ENCODE results near the gene ISG20. TPM values are rescaled to one million over a fixed set of nuclear protein-coding genes. Genes with fewer than 3 reads are reported as not detected.
"Not testable (repeated sequence)": the region's sequence is repeated elsewhere in the genome, so short reads cannot be mapped to it uniquely, and the experiment has no call there.

ISG20 gene
- total RNA-seq, 1 donor from 2014 or later, result 16.2 TPM

DNA sequence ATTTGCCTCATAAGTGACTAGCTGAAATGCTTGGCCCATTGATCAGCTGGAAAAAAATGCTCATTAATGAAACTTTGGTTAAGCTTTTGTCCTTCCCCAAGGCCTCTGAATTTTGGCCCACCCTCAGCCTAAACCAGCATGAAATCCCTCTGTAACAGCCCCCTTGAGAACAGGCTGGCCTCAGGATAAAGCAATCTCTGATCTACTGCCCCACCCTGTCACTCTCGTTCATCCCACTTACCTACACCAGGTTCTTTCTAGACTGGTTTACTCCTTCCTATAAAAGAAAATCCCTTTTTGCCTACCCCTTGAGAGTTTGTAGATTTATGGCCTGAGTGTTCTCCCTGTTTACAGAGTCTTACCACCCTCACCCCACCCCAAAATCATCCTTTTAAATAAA lies 21.0 kb upstream of the ISG20 start:
- DNase-seq (ENCODE audit: low spot score), result no peak

DNA sequence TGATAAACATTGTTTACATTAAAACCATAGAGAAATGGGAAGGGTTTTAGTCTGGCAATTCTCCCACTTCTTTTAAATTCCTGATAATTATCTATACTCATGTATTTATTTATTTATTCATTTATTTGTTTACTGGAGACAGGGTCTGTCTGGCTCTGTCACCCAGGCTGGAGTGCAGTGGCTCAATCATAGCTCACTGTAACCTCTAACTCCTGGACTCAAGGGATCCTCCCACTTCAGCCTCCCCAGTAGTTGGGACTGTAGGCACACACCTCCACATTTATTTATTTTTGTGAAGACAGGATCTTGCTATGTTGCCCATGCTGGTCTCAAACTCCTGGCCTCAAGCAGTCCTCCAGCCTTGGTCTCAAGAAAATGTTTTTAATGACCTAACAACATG lies 20.1 kb upstream of the ISG20 start:
- no peak for DNase-seq (ENCODE audit: low spot score)

DNA sequence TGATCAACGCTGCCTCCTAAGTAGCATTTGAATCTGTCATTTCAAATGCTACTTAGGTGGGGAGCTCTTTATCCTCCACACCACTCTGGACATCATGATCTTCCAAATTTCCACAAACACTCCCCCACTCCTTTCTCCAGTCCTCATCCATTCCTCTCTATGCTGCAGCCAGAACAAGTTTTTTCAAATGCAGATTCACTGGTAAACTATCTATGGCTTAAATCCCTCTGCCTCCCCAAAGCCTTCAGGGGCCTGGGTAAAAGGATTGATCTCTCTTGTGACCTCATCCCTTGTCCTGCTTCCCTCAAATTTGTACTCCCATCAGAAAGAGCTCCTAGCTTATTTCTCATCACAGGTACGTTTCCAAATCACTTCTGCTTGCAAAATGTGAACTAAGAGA lies 19.0 kb upstream of the ISG20 start:
- DNase-seq (ENCODE audit: low spot score), result no peak

DNA sequence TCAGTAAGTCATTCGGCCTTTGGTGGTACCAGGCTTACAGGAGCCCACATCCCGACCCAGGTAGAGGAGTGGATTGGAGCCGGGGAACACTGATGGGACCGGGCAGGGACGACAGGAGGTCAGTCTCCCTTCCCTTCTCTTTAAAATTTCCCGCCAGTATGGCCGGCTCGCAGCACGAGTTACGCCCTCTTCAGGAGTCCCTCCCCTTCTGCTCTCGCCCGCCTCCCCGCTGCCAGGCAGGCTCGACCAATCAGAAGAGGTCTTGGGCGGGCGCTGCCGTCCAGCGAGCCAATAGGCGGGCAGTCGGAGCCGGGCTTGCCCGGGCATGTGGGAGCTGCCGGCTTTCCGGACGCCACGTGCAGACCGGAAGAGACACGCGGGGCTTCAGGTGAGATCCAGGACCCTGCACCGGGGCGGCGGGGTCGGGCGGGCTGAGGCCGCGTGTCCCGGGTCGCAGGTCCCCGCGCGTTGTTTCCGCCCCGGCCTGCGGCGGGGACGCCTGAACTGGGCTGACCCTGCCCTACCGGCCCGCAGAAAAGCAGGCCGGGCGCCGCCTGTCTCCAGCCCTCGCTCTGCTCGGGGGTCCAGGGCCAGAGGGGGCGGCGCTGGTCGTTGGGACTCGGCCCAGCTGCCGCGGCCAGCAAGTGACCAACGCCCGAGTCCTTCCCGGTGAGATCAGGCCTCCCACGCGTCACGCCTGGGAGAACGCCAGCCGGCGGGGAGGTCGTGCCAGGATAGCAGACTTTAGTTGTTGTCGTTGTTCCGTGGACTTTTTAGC lies 17.6 kb upstream of the ISG20 start, which contains the start of gene AEN:
TSS of gene AEN (plus strand) at position 346 of the 778 bp plus-strand sequence. CDS start 4,870 bp downstream, outside the sequence.
- DNase-seq (ENCODE audit: low spot score), result peak; percentile 98

DNA sequence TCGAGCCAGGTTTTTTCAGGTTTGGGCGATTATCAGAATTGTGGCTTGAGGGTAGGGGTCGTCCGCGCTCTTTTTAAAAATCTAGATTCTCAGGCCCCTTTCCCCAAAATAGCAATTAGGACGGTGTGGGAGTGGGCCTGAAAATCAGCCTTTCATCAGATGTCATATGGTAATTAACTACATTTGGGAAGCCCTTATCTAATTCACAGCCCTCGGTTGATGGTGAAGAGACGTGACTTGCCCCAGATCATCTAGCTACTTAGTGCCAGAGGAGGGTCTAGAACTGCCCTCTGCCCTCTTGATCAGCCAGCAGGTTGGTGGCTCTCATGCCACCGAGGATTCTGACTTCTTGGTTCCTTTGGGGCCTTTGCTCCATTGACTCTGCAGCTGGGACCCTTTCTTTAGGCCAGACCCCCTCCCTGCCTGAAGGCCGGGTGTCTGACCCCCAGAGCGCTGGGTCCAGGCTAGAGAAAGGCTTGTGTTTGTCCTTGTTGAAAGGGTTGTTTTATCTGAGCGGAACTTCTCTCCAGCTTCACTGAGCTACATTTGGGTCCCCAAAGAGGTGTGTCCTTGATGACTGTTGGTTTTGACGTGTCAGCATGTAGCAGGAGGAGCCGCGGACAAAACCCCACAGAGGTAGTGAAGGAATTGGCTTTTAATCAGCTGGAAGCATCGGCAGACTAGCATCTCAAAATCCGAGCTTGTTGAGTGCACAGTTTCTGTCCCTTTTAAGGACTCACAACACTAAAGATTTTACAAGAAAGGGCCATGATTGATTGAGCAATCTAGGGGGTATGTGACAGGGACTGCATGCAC lies 16.8 kb upstream of the ISG20 start:
- DNase-seq (ENCODE audit: low spot score), result peak; percentile 60

DNA sequence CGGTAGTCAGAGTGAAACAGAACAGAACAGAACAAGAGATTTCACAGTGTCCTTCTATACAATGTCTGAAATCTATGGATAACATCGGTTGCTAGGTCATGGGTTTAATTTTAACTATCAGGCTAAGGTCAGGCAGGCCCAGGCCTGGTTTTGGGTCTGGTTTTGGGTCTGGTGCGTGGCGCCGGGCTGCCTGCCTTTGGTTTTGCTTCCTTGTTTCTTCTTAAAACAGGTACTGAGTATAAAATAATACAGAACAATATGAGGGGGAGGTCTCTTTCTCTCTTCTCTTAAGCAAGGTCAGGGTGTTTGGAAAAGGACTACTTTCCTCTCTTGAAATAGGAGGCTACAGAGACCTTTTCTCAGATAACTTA lies 16.2 kb upstream of the ISG20 start:
- DNase-seq (ENCODE audit: low spot score), result no peak

DNA sequence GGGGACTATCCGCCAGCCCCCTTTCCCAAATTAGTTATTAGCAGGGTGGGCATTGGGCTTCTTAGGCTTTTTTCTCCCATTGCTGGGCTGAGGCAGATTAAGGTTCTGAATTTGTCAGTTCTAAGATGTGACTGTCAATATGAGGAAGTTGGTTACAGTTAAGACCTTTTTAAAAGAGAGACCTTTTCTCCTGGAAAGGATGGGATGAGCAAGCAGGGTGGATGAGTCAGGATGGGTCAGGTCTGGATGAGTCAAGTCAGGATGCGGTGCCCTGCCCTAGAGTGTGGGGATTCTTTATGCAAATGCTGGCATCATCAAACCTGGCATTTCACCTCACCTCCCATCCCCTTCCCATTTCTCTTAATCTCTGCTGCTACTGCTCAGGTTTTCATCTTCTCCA lies 15.8 kb upstream of the ISG20 start:
- peak; percentile 33 for DNase-seq (ENCODE audit: low spot score)

DNA sequence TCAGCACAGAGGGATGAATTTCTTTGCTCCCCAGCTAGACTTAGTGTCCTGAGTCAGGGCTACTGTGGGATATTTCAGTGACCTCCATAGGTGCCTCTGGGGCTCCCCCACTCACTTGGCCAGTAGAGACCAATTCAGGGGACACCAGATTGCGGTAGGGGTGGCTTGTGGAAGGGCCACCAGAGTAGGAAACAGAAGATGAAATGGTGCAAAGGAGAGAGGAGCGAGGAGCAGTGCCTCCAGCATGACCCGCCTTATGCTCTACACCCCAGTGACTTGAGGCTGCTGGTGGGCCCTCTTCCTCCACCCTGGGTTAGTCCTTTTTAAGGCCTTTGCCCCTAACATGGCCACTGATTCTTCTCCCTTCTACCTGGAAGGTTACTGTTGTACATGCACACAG lies 15.2 kb upstream of the ISG20 start:
- peak; percentile 69 for DNase-seq (ENCODE audit: low spot score)

DNA sequence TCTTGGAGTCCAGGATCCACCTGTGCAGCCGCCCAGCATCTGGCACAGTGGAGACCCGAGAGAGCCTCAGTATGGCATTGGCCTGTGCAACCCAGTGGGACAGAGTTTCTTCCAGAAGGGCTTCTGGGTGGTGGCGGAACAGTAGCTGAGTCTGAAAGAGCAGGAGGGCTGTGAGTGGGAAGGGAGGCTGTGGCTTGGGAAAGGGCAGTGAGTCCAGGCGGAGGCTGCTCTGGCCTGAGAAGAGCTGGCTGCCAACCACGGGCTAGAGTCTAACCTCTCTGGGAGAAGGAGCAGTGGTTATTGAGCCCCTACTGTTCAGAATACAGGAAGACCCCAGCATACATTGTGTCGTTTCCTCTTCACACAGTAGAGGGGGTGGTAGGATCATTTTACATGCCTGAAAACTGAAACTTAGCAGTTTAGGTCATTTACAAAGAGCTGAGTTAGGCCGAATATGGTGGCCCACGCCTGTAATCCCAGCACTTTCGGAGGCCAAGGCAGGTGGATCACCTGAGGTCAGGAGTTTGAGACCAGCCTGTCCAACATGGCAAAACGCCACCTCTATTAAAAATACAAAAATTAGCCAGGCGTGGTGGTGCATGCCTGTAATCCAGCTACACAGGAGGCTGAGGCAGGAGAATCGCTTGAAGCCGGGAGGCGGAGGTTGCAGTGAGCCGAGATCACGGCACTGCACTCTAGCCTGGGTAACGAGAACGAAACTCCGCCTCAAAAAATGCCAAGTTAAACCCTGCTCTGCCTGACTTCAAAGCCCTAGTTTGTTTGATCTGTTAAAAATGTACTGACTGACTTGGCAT lies 14.5 kb upstream of the ISG20 start:
- peak; percentile 64 for DNase-seq (ENCODE audit: low spot score)

DNA sequence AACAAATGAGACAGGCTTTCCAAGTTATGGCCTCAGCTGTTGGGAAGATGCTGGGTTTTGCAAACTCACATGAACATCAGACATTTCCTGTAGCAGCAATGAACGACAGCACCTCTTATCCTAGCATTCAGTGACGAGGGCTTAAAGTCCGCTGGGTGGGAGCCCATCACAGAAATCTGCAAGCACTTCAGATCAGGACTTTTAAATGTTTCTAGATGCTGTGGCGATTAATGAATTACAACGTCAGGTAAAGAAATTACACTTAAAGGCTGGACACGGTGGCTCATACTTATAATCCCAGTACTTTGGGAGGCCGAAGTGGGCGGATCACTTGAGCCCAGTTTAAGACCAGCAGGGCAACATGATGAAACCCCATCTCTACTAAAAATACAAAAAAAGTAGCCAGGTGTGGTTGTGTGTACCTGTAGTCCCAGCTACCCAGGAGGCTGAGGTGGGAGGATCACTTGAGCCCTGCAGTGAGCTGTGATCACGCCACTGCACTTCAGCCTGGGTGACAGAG lies 13.8 kb upstream of the ISG20 start:
- DNase-seq (ENCODE audit: low spot score), result no peak

DNA sequence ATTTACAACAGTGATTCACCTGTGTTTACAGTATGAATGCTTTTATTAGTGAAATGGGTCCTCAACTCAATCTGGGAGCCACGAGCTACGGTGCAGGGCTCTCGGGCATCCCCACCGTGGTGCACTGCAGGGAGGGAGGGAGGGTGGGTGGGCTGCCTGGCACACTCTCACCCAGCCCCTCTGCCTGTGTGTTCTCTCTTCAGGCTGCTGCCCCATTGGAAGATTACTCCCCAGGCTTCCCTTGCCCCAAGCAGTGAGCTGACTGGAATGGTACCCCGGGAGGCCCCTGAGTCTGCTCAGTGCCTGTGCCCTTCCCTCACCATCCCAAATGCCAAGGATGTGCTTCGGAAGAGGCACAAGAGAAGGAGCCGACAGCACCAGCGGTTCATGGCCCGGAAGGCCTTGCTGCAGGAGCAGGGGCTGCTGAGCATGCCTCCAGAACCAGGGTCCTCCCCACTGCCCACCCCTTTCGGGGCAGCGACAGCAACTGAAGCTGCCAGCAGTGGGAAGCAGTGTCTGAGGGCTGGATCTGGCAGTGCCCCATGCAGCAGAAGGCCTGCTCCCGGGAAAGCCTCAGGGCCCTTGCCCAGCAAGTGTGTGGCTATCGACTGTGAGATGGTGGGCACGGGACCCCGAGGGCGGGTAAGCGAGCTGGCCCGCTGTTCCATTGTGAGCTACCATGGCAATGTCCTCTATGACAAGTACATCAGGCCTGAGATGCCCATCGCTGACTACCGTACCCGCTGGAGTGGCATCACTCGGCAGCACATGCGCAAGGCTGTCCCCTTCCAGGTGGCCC lies 12.7 kb upstream of the ISG20 start:
- peak; percentile 83 for DNase-seq (ENCODE audit: low spot score)

DNA sequence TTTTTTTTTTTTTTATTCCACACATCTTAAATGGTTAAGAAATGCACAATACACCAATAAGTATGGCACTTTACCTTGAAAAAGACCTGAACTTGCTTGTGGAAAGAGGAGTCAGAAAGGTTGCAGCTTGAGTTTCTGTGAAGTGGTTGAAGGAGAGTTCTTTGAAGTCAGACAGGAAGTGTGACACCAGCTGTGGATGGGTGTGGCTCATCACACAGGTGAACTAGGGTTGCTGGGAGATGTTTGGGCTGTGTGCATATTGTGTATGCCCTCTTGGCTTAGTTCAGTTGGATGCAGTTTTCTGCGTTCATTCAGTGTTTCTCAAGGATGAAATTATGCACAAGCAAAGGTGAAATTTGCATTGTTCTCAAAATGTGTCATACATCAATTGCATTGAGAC lies 11.4 kb upstream of the ISG20 start:
- peak; percentile 45 for DNase-seq (ENCODE audit: low spot score)

DNA sequence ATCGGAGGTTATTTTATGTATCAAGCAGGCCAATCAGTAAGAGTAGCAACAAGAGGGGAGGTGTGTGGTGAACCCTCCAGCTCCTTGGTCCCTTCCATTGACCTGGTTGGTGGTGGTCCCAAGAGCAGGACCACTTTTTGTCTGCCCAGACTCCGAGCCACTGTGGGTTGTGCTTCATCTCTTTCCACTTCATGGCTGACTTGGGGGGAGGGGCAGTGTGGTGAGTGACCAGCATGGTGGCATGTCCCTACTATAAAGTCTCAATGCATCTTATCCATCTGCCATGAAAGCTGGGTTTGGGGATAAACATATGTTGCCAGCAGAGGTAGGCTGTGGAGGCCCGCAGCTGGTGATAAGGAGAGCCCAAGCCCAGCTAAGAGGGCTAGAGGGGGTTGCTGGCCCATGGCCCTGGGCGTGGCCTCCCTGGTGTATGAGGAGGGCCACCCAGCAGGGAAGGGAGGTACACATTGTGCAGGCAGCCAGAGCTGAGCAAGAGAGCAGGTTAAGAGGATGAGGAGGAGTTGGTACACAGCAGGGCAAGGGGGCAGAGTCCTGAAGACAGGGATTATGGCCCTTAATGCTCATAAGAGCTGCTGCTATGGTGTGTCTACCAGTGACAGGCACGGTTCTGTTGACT lies 10.7 kb upstream of the ISG20 start:
- DNase-seq (ENCODE audit: low spot score), result no peak

DNA sequence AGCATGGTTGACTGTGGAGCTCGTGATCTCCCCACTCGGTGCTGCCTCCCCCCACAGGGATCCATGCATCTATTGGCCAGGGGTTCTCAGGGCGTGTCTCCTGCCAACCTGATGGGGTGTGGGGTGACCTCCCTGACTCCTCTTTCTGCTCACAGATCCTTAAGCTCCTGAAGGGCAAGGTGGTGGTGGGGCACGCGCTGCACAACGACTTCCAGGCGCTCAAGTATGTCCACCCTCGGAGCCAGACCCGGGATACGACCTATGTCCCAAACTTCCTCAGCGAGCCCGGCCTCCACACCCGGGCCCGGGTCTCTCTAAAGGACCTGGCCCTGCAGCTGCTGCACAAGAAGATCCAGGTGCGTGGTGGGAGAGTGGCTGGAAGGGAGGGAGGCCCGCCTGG lies 9.7 kb upstream of the ISG20 start:
- DNase-seq (ENCODE audit: low spot score), result no peak

DNA sequence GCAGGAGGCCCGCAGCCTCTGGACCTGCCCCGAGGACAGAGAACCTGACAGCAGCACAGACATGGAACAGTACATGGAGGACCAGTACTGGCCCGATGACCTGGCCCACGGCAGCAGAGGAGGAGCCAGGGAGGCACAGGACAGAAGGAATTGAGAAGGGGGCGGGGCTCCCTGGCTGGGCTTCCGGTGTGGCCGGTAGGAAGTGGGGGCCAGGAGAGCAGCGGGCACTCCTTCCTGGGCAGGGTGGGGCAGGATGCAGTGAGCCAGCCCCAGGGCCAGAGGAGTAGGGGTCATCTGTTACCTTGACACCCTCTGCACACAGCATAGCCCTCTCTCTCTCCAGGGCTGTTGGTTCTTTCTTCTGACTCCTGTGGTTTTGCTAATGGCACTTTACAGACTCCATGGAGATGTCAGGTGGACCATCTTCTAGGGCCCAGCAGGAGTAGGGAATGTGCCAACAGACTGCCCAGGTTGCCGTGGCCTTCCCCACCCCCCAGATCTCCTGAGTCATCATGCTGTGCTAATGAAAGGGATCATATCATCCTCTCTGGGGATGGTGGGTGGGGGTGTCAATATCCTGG lies 8.6 kb upstream of the ISG20 start:
- no peak for DNase-seq (ENCODE audit: low spot score)

DNA sequence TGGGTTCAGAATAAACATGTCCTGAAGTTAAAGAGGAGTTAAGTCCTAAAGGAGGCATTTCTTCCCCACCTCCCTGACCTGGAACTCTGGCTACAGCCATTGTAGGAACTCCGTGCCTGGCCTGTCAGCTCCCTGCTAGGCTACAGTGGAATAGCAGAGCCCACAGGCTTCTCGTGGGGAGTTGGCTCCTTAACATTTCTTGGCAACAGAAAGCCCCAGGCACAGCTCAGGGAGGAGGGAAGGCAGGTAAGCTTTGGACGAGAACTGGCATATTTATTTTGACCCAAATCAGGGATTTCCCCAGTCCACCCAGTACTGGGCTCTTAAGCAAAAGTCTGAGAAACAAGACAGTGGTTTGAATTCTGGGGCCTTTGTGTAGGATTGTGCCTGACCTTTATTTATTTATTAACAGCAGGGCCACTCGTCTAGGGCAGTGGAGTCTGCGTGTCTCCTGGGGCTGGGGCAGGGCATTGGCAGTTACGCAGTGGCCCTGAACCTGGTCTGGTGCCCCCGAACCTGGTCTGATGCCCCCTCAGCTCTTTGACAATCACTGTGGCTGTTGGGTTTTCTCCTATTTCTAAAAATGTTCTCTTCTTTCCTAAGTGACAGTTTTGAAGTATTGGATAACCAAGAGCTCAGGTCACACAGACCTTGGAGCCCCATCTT lies 7.9 kb upstream of the ISG20 start:
- no peak for DNase-seq (ENCODE audit: low spot score)

DNA sequence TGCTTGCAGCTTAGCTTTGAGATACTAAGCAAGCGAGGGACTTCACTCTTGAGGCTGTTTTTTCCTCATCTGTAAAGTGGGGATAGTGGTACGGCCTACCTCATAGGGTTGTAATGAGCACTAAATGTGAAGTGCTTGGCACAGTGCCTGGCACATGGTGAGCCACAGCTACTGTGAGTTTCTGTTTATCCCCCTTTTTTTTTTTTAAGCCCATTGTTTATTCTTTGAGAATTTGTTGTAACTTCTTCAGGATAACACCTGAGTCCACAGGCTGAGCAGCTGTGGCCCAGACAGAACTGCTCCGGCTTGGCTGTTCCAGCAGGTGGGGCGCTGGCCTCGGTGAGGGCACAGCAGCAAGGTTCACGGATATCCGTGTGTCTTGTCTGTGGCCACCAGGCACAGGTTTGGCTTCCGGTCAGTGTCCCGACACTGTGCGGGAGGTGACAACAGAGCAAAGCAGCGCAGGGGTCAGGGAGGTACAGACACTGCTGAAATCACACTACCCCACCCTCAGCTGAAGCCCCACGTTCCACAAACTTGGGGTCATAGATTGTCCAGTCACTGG lies 7.3 kb upstream of the ISG20 start:
- DNase-seq (ENCODE audit: low spot score), result no peak

DNA sequence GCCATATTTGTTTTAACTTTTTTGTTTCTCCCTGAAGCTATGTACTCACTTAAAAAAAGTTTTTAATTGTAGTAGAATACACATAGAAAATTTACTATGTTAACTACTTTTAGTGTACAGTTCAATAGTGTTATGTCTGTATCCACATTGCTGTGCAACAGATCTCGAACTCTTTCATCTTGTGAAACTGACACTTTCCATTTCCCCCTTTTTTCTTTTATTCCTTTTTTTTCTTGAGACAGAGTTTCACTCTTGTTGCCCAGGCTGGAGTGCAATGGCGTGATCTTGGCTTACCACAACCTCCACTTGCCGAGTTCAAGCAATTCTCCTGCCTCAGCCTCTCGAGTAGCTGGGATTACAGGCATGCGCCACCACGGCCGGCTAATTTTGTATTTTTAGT lies 6.0 kb upstream of the ISG20 start:
- DNase-seq (ENCODE audit: low spot score), result not testable (repeated sequence)

DNA sequence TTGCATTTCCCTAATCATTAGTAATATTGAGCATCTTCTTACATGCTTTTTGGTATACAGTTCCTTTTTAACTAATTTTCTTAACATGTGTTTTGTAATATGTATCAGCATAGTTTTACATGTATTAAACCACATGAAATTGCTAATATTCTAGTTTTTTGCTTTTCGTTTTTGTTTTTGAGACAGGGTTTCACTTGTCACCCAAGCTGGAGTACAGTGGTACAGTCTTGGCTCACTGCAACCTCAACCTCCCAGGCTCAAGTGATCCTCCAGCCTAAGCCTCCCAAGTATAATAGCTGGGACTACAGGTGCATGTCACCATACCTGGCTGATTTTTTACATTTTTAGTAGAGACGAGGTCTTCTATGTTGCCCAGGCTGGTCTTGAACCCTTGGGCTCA lies 4.4 kb upstream of the ISG20 start:
- no peak for DNase-seq (ENCODE audit: low spot score)
